Measurements from ENCODE around the gene ISG20.

The ISG20 gene

GRCh38 chr15:88638626-88639372 lies at the start of gene ISG20:
Gene ISG20, plus strand, starts transcription at chr15:88639016. Its CDS starts 351 bp downstream, at chr15:88639367.
- no peak for TF ChIP-seq JUND (IDR thresholded peaks at IDR 0.05; ENCODE audit: low read depth)
- in situ Hi-C loops (cut with HindIII; ENCODE audit: low pct_unique_long_range_greater_than_20kb, low sequenced_read_pairs) = no loop called here
- peak; percentile 81 to 91 for DNase-seq (ENCODE audit: low read depth in 1 of 2, low spot score in 1 of 2)

DNA sequence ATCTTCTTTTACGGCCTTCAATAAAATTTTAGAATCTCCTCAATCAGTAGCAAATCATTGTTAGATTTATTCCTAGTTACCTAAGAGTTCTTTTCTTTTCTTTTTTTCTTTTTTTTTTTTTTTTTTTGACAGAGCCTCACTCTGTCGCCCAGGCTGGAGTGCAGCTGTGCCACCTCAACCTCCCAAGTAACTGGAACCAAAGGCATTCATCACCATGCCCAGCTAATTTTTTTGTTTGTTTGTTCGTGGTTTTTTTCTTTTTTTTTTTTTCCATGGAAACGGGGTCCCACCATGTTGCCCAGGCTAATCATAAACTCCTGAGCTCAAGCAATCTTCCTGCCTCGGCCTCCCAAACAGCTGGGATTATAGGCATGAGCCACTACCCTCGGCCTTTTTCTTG lies 48.1 kb upstream of the ISG20 start:
- no peak for DNase-seq (ENCODE audit: low read depth in 1 of 2, low spot score in 1 of 2)
- no peak for TF ChIP-seq JUND (IDR thresholded peaks at IDR 0.05; ENCODE audit: low read depth)
- in situ Hi-C loops (cut with HindIII; ENCODE audit: low pct_unique_long_range_greater_than_20kb, low sequenced_read_pairs) = no loop called here

- DNase-seq (ENCODE audit: low read depth in 1 of 2, low spot score in 1 of 2) = no peak
- in situ Hi-C loops (cut with HindIII; ENCODE audit: low pct_unique_long_range_greater_than_20kb, low sequenced_read_pairs) = no loop called here
- no peak for TF ChIP-seq JUND (IDR thresholded peaks at IDR 0.05; ENCODE audit: low read depth)
Measured at GRCh38 chr15:88591384-88591783, 47.4 kb upstream of the ISG20 start.

GRCh38 chr15:88603885-88604284 lies 34.9 kb upstream of the ISG20 start:
- TF ChIP-seq JUND (IDR thresholded peaks at IDR 0.05; ENCODE audit: low read depth) = no peak
- no peak for DNase-seq (ENCODE audit: low read depth in 1 of 2, low spot score in 1 of 2)
- in situ Hi-C loops (cut with HindIII; ENCODE audit: low pct_unique_long_range_greater_than_20kb, low sequenced_read_pairs) = no loop called here

- in situ Hi-C loops (cut with HindIII; ENCODE audit: low pct_unique_long_range_greater_than_20kb, low sequenced_read_pairs) = no loop called here
- DNase-seq (ENCODE audit: low read depth in 1 of 2, low spot score in 1 of 2) = no peak
- no peak for TF ChIP-seq JUND (IDR thresholded peaks at IDR 0.05; ENCODE audit: low read depth)
Measured at GRCh38 chr15:88604381-88605188, 34.2 kb upstream of the ISG20 start.

DNA sequence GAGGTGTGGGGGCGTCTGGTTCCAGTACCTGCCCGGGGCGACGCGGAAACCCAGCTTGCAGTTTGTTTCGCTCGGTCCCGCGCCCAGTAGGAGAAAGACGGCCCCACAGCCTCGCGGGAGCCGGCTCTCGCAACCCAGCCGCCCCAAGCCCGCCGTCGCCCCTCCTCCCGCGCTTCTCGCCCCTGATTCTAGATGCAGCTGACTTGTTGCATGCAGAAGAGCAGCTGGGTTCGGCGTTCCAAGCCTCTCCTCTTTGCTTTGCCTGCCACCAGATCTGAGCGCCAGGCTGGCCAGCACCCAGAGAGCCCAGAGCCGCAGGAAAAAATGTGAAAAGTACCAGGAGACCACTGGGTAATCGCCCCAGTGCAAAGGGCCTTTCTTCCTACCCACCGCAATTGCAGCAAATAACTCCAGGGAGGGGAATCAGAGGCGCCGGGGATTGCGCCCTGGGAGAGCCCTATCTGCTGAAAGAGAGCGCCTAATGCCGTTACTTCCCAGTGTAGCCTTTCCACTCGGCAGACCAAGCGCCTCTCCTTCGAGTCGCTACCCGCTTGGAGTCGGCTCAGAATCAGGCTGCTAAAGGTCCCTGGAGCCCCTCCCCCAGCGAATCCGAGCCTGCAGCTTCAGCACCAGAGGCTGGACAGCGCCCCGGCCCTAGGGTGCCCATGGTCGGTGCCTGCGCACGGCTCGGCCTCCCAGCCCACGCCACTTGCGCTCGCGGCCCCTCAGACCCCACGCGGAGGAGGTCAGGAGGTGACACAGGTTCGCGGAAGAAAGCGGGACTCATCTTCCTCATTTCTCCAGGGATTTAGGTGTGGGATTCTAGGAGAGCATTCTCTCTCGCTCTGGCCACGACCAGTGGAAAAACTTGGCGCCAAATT lies 33.4 kb upstream of the ISG20 start:
- DNase-seq (ENCODE audit: low read depth in 1 of 2, low spot score in 1 of 2) = peak; percentile 37 to 73
- in situ Hi-C loops (cut with HindIII; ENCODE audit: low pct_unique_long_range_greater_than_20kb, low sequenced_read_pairs) = no loop called here
- no peak for TF ChIP-seq JUND (IDR thresholded peaks at IDR 0.05; ENCODE audit: low read depth)

- DNase-seq (ENCODE audit: low read depth in 1 of 2, low spot score in 1 of 2) = no peak
- in situ Hi-C loops (cut with HindIII; ENCODE audit: low pct_unique_long_range_greater_than_20kb, low sequenced_read_pairs) = no loop called here
- TF ChIP-seq JUND (IDR thresholded peaks at IDR 0.05; ENCODE audit: low read depth) = no peak
Measured at GRCh38 chr15:88606070-88606794, 32.6 kb upstream of the ISG20 start.

- no peak for TF ChIP-seq JUND (IDR thresholded peaks at IDR 0.05; ENCODE audit: low read depth)
- no peak for DNase-seq (ENCODE audit: low read depth in 1 of 2, low spot score in 1 of 2)
- in situ Hi-C loops (cut with HindIII; ENCODE audit: low pct_unique_long_range_greater_than_20kb, low sequenced_read_pairs) = no loop called here
Measured at GRCh38 chr15:88607951-88608350, 30.9 kb upstream of the ISG20 start.

GRCh38 chr15:88608607-88609181 lies 30.1 kb upstream of the ISG20 start:
- no peak for DNase-seq (ENCODE audit: low read depth in 1 of 2, low spot score in 1 of 2)
- TF ChIP-seq JUND (IDR thresholded peaks at IDR 0.05; ENCODE audit: low read depth) = no peak
- in situ Hi-C loops (cut with HindIII; ENCODE audit: low pct_unique_long_range_greater_than_20kb, low sequenced_read_pairs) = no loop called here

- in situ Hi-C loops (cut with HindIII; ENCODE audit: low pct_unique_long_range_greater_than_20kb, low sequenced_read_pairs) = no loop called here
- no peak for TF ChIP-seq JUND (IDR thresholded peaks at IDR 0.05; ENCODE audit: low read depth)
- DNase-seq (ENCODE audit: low read depth in 1 of 2, low spot score in 1 of 2) = no peak
Measured at GRCh38 chr15:88609344-88610090, 29.3 kb upstream of the ISG20 start.

DNA sequence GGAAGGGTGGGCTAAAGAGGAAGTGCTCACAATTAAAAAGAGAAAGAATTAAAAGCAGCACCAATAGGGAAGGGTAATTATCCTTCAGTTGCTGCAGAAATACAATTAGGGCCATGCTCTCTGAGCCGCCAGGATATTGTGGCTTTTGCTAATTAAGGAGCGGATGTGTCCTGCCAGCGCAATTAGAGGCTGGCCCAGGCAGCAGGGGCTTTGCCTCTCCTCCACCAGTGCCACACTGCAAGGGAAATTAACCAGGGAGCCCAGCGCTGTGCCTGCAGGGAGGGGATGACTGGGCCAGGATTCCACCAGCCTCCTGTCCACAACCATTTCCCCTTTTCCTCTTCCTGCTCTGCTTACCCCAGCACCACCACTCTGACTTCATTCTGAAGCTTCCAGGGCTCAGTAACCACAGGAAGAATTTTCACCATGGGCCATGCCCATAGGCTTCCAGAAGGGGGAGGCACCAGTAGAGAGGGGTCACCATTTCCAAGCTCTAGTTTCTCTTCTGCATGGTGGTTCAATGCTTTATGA lies 28.1 kb upstream of the ISG20 start:
- in situ Hi-C loops (cut with HindIII; ENCODE audit: low pct_unique_long_range_greater_than_20kb, low sequenced_read_pairs) = no loop called here
- TF ChIP-seq JUND (IDR thresholded peaks at IDR 0.05; ENCODE audit: low read depth) = no peak
- DNase-seq (ENCODE audit: low read depth in 1 of 2, low spot score in 1 of 2) = no peak

Measured in T47D (cell line).